CD4-positive, alpha-beta T cell treated with Interleukin-10 for 1 hour (primary cell): Measurements from ENCODE around the gene RASGRF1.
"Not testable (repeated sequence)": the region's sequence is repeated elsewhere in the genome, so short reads cannot be mapped to it uniquely, and the experiment has no call there.

Source experiments
- DNase-seq: peaks from one replicate; pipeline ENCODE4 v3.0.0-alpha.2; 2020

The RASGRF1 gene

DNA sequence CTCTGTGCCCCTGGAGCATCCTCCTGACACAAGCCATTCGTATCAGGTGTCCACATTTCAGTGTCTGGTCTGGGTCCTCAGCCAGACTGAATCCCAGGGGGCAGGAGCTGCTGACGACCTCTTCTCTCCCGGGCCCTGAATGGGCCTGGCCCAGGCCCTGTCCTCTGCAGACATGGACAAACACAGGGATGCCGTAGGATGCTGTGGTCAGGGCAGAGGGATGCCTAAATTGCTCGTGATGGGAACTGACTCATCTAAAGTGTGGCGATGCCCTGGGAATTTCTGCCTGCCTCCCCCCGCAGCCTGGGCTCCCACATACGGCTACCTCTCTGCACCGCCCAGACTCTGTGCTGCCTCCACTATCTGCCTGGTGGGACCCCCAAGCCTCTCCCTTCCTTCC is 87.3 kb downstream of the RASGRF1 start:
- DNase-seq, result no peak

DNA sequence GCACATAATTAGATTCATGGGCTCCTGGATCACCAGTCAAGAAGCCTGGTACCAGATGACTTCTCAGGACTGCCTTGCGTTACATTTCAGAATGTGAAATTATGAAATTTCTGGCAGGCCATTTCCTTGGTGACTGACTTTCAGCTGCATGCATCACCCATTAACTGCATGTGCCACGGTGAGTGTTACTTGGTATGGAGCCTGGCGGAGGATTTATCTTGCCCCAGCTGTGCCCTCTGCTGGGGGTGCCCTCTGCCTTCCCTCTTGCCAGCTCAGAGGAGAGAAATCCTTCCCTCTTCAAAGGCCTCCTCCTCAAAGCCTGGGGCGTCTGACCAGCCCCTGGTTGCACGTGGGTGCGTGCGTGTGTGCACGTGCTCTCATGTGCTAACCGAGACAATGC is 88.0 kb downstream of the RASGRF1 start:
- DNase-seq, result no peak

GRCh38 chr15:78999636-79000035 is 90.9 kb downstream of the RASGRF1 start:
- no peak for DNase-seq

DNA sequence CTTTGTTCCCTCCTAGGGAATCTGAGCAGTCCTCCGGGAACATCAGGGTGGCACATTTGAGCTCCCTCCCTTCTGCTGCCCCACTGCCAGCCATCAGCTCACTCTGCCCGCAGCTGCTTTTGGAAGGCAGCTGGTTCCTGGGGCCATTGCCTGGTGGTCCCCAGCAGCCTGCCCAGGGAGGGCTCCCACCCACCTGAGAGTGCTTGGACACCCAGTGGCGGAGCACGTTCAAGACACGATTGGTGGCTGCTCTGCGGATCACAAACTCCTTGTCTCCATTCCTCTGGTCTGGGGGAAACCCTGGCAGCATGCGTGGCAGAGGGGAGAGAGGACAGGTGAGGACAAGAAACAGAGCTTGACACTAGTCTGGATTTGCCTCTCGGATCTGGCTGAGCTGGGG is 92.1 kb downstream of the RASGRF1 start:
- DNase-seq, result no peak

- DNase-seq, result no peak
These were observed 92.5 kb downstream of the RASGRF1 start for GRCh38 chr15:78997981-78998499.

- no peak for DNase-seq
These were observed 93.7 kb downstream of the RASGRF1 start for GRCh38 chr15:78996894-78997275.

DNA sequence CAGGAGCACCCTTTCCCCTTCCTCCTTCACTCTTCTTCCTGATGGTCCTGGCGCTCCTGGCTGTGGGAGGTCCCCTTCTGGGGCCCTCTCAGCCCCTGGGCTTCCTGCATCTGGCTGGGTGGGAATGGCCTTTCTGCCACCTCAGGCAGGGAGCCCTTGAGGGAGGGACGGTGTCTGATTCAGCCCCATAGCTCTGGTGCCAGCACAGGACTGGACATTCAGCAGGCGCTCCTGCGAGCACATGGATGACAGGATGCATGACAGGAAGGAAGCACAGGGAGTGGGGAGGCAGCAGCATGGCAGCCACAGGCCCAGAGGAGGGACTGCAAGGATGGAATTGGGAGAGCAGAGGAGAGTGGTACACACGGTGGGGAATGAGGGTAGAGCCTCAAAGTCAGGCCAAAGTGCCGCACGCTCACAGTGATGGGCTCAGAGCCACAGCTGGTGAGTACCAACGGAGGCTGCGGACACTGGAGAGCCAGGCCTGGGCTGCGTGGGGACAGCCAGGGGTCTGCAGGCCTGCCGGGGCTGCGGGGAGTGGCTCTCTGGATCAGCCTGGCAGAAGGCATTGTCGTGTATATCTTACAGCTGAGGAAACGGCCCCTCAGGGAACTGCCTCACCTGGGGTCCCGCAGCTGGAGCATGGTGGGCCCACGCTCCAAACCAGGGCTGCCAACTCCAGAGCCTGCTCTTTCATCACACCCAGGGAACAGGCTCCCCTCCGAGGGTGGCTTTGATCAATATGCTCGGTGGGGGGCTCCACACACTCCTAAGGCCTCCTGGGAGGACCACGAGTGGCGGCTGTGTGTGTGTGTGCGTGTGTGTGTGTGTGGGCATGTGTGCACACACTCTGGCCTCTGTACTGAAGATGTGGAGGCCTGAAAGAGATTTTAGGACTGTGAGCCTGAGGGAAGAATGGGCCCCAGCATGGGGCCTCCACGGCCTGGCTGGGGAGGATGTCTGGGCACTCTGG is 94.4 kb downstream of the RASGRF1 start:
- DNase-seq, result no peak

- not testable (repeated sequence) for DNase-seq
These were observed 95.4 kb downstream of the RASGRF1 start for GRCh38 chr15:78995161-78995560.

GRCh38 chr15:78993931-78994530 is 96.5 kb downstream of the RASGRF1 start:
- DNase-seq, result no peak

DNA sequence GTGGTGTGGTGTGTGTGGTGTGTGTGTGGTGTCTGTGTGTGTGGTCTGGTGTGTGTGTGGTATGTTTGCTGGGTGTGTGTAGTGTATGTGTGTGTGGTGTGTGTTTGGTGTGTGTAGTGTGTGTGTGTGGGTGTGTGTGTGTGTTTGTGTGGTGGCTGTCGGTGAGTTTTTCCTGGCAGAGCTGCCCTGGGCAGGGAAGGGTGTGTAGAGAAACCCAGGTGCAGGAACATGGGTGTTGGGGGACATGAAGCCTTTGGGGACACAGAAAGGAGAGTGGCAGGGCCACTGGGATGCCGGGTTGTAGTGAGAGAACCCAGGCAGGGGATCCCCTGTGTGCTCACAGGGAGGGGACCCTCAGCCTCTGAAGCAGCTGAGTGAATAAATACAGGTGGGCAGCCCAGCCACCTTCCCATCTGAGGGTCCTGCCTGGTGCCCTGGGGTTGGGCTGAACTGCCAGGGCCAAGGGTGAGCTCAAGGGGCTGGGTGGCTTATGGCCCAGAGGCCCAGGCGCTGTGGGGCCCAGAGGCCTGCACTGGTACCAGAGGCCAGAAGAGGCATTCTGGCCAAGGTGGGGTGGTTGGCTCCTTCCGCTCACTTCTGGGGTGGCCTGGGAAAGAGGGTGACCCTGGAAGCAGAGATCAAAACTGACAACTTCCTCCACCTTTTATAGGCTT is 97.2 kb downstream of the RASGRF1 start:
- DNase-seq, result no peak

GRCh38 chr15:78992416-78993256 is 97.9 kb downstream of the RASGRF1 start:
- DNase-seq, result peak; percentile 10

- DNase-seq, result no peak
These were observed 98.7 kb downstream of the RASGRF1 start for GRCh38 chr15:78991879-78992278.

GRCh38 chr15:78991476-78991875 is 99.1 kb downstream of the RASGRF1 start:
- no peak for DNase-seq

- DNase-seq, result no peak
These were observed 100.3 kb downstream of the RASGRF1 start for GRCh38 chr15:78990278-78990677.

- no peak for DNase-seq
These were observed 100.8 kb downstream of the RASGRF1 start for GRCh38 chr15:78989701-78990240.

GRCh38 chr15:78988361-78988911 is 102.1 kb downstream of the RASGRF1 start:
- peak; percentile 12 for DNase-seq

GRCh38 chr15:78987556-78988360 is 102.8 kb downstream of the RASGRF1 start:
- no peak for DNase-seq

- no peak for DNase-seq
These were observed 104.6 kb downstream of the RASGRF1 start for GRCh38 chr15:78985859-78986475.

DNA sequence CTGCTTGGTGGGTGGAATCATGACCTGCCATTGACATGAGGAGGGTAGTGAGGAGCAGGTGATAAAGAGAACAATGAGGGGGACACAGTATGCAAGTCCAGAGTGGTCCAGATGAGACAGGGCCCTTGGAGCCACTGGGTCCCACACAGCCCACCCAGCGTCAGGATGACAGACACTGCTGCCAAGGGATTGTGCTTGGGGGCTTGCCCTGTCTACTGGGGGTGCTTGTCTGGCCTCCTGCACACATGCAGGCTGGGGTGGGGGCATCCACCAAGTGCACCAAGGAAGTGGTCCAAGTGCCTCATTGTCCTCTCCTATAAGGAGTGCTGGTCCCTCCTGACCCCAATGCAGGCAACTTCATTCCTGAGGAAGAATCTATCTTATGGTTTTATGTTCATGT is 106.5 kb downstream of the RASGRF1 start:
- no peak for DNase-seq

DNA sequence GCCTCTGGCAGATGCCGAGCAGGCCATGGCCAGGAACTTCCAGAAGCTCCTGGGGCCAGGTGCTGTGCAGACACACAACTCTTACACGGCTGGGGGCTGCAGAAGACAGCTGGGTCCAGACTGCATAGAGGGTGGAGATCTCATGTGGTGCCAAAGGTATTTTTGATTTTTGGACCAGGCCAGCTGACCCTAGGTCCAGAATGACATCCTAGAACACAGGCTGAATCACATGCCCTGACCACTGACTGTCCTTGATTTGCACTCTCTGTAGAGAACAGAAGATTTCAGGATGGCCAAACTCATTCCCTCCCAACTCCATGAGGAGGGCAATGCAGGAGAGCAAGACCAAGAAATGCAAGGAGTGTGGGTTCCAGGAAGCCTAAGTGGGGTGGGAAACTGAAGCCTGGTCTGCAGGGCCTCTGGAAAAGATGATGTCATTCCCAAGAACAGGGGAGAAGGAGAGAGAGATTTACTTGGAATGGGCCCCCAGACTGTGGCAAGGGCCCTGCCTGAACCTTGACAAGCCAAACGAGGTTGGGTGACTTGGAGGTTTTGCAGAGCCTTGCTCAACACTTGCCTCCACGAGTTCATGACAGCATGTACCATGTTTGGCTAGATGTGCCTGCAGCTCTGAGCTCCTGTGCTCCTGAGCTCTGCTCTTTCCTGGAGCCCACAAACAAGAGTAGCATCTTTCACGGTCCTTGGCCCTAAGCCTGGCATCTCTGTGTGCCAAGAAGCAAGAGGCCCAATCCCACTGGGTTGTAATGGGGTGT is 107.2 kb downstream of the RASGRF1 start:
- no peak for DNase-seq
